Pancreas (tissue), 10 donors: ENCODE data around the gene CD244. TPM values are rescaled to one million over a fixed set of nuclear protein-coding genes. Genes with fewer than 3 reads are reported as not detected.

Experiments used
- ATAC-seq, 4 donors: fragments of 200-7000 bp; cut with Tn5 transposase; one replicate each; pipeline versions ENCODE4 v1.8.0 to v1.9.1; 2020; ENCODE audit warnings: mild to moderate bottlenecking in 4 of 4, moderate library complexity in 4 of 4
- DNase-seq, 6 donors: peaks; one replicate each; pipeline ENCODE4 v3.0.0-alpha.2; 2020
- FAIRE-seq: peaks from 2 replicates; lab custom pipeline; 2012; peaks lifted over from hg19 to GRCh38; lab: Jason Lieb, UNC
- H3K27ac ChIP-seq, 4 donors: fragments of 200-600 bp; sonication (generic); 1 replicate in 3 of 4; 2 replicates in 1 of 4; pipeline versions ENCODE4 v1.5.0 to v1.8.0; 2020
- H3K27me3 ChIP-seq, 4 donors: fragments of 200-600 bp; one replicate each; pipeline ENCODE4 v1.8.0; 2021
- H3K36me3 ChIP-seq, 3 donors: fragments of 200-600 bp; sonication (generic) in 1 of 3; one replicate each; pipeline versions ENCODE4 v1.5.0 to v1.8.0; 2020 to 2021
- H3K4me1 ChIP-seq, 3 donors: fragments of 200-600 bp; one replicate each; pipeline ENCODE4 v1.8.0; 2021
- H3K4me3 ChIP-seq, 4 donors: fragments of 200-600 bp; sonication (generic) in 2 of 4; one replicate each; pipeline versions ENCODE4 v1.5.0 to v1.8.0; 2020 to 2021
- H3K9me3 ChIP-seq, 4 donors: fragments of 200-600 bp; one replicate each; pipeline ENCODE4 v1.8.0; 2021
- CTCF ChIP-seq, 4 donors: fragments of 200-600 bp; sonication (generic) in 3 of 4; IDR thresholded peaks; one replicate each; pipeline versions ENCODE4 v1.5.0 to v1.8.0; 2021; ENCODE audit warnings: antibody characterized with exemption in 4 of 4
- WGBS, 2 donors: extraction: QIAGEN DNeasy Blood & Tissue Kit; methylation state at CpG; one replicate each; pipeline ENCODE4 v1.1.7; 2013; 5-methylcytosine and 5-hydroxymethylcytosine counted together
- intact Hi-C, 3 donors: fragments of 100-400 bp; cut with DNase I; formaldehyde crosslinking; loops; one replicate each; pipeline versions ENCODE4 v1.11.1 to v1.14.2; 2022
- polyA plus RNA-seq, 2 donors: library from polyadenylated mRNA; stranded (reverse); fragments of 200-250 nt; gene quantifications; one replicate each; pipeline ENCODE4 v1.2.3, GENCODE V29; 2013
- total RNA-seq, 6 donors: library from RNA; stranded (reverse); fragmentation: NEBNext Ultra II Directional in 4 of 6; extraction: Animal tissue kit (Norgen Biotek cat#: 25700) in 4 of 6; gene quantifications; one replicate each; pipeline versions ENCODE4 v1.2.1 to v1.2.4, GENCODE V29; 2021 to 2023
- donor health status: healthy with polysubstance abuse.
- donor health status: DM: no; HTN: no; CAD: no; lungs with moderate emphysema.
- donor health status: DM: no; HTN: no; CAD: no.
- donor health status: control.
- donor health status: control.
- donor health status: Bipolar disorder and iron deficiency.
- donor health status: DM: yes; HTN: yes; CAD: no.
- donor health status: DM: no; HTN: no; CAD: no.
- donor health status: DM: no; HTN: no; CAD: no.
- donor health status: DM: yes; HTN: yes; CAD: no.

The CD244 gene
- total and polyA plus RNA-seq, 8 donors: 0.06 to 0.79 (median 0.14) TPM; not detected in 2

DNA sequence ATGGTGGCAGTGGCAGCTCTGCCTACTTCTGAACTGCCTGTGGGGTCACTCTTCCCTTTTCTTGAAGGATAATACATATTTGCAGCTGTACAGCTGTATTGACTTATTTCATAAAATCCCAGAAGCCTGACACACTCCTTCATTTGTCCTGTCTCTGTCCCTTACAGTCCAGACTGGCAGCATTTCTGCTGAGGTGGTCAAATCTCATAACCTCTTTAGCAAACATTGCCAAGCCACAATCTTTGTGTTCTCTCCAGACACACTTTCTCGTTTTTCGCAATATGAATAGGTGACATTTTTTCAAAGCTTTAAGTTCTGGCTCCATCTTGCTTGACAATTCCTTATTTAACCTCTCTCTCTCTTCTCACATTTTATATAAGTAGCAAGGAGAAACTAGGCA is 51.5 kb downstream of the CD244 start:
- WGBS, 2 donors: 79 to 80% methylated on average over 2 of the region's 2 CpGs
- Histone ChIP-seq H3K27ac (no peak overlapping the region), H3K4me3 (no peak overlapping the region), H3K9me3 (no peaks in the 10 kb centered on the region), H3K4me1 (no peaks in the 10 kb centered on the region), H3K27me3 (no peaks in the 10 kb centered on the region), H3K36me3 (no peaks in the 10 kb centered on the region)
- intact Hi-C loops: no loop called here
- no peak for DNase-seq
- no peak for FAIRE-seq
- no peak for TF ChIP-seq CTCF (IDR thresholded peaks at IDR 0.05)
- ATAC-seq: no peak

GRCh38 chr1:160810486-160810885 is 52.2 kb downstream of the CD244 start:
- DNase-seq: no peak

GRCh38 chr1:160808289-160808688 is 54.4 kb downstream of the CD244 start:
- 89 to 92% methylated on average over 3 of the region's 3 CpGs for WGBS, 2 donors
- H3K36me3 ChIP-seq: no peaks in the 10 kb centered on the region
- intact Hi-C loops: no loop called here
- FAIRE-seq (no peak), DNase-seq (no peak), ATAC-seq (no peak)
- TF ChIP-seq CTCF (IDR thresholded peaks at IDR 0.05): no peak
- no peaks in the 10 kb centered on the region for H3K9me3 ChIP-seq
- H3K4me1 ChIP-seq: no peaks in the 10 kb centered on the region
- no peak overlapping the region for H3K27ac ChIP-seq
- H3K4me3 ChIP-seq: no peak overlapping the region
- H3K27me3 ChIP-seq: no peaks in the 10 kb centered on the region

More at GRCh38 chr1:160810486-160810885, 52.2 kb downstream of the CD244 start:
- Histone ChIP-seq H3K27me3 (no peaks in the 10 kb centered on the region), H3K4me1 (no peaks in the 10 kb centered on the region), H3K36me3 (no peaks in the 10 kb centered on the region), H3K4me3 (no peak overlapping the region), H3K27ac (no peak overlapping the region), H3K9me3 (no peaks in the 10 kb centered on the region)
- FAIRE-seq (no peak), ATAC-seq (no peak)
- TF ChIP-seq CTCF (IDR thresholded peaks at IDR 0.05): no peak
- intact Hi-C loops: no loop called here
- WGBS, 2 donors: 64 to 75% methylated on average over 1 of the region's 1 CpG

GRCh38 chr1:160807738-160808137 is 54.9 kb downstream of the CD244 start:
- FAIRE-seq (no peak), DNase-seq (no peak)
- no peaks in the 10 kb centered on the region for H3K4me1 ChIP-seq

More at GRCh38 chr1:160807738-160808137, 54.9 kb downstream of the CD244 start:
- H3K9me3 ChIP-seq: no peaks in the 10 kb centered on the region
- no peak for TF ChIP-seq CTCF (IDR thresholded peaks at IDR 0.05)
- WGBS, 2 donors: 83 to 96% methylated on average over 2 of the region's 2 CpGs
- H3K27me3 ChIP-seq: no peaks in the 10 kb centered on the region
- intact Hi-C loops: no loop called here
- no peak overlapping the region for H3K27ac ChIP-seq
- no peak overlapping the region for H3K4me3 ChIP-seq
- no peaks in the 10 kb centered on the region for H3K36me3 ChIP-seq
- no peak for ATAC-seq
